Fibroblast of skin of right biceps (primary cell): Measurements from ENCODE around the gene CKAP4.

Experiments used
- DNase-seq: peaks from one replicate; pipeline ENCODE4 v3.0.0-alpha.2; 2013

CKAP4 gene

DNA sequence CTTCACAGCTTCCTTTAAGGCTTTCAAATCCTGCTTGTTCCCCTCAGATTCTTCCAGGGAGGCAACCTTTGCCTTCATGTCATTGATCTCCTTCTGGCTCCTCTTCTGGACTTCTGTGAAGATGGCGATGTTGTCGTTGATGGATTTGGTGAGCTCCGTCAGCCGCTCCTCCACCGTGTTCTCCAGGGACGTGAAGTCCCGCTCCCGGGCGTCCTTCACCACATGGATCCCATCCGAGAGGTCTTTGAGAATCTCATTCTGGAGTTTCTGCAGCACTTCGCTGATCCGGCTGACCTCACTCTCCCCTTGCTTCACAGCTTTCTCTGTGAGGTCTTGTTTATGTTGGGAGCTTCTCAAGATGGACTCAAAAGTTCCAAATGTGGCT lies 7.9 kb downstream of the CKAP4 start:
- no peak for DNase-seq

DNA sequence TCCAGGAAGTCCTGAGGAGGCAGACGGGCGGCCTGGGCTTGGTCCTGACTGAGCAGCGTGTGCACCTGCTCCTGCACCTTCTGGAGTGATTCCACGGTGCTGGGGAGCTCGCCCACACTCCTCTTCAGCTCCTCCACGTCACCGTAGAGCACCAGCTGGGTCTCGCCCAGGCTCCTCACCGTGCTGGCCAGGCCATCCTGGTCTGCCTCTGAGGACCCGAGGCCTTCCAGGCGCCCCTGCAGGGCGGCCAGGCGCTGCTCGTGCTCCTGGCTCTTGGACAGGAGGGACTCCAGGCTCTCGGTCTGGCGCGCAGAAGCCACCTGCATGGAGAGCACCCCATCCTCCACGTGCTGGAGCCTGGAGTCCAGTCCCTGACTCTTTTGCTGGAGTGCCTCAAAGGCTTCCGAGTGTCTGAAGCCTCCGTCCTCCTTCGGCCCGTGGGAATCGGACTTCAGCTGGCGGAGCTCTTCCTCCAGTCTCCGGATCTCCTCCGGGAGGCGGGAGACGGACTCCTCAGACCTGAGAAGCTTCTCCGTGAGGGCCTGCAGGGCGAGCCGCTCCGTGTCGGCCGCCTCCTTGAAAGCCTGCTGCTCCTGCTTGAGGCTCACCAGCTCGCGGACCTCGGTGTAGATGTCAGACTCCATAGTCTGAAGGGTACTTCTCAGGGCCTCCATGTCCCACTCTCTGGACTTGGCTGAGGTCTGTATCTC lies 8.4 kb downstream of the CKAP4 start:
- no peak for DNase-seq

DNA sequence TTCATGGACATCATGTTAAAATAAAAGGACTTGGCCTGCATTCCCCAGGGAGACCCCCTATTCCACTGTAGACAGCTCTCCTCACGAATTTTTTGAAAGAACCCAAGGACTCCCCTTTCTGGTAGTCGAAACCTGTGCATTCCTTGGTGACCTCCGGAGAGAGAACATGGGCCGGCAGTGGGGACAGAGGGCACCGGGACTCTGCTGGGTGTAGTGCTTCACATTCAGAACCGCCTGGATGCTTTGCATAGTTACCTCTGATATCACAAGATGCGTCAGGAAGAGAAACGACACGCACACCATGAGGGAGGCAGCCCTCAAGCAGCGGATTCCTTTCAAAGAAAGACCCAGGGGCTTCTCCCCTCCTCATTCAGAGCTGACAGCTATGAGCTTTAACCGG lies 9.7 kb downstream of the CKAP4 start:
- no peak for DNase-seq

DNA sequence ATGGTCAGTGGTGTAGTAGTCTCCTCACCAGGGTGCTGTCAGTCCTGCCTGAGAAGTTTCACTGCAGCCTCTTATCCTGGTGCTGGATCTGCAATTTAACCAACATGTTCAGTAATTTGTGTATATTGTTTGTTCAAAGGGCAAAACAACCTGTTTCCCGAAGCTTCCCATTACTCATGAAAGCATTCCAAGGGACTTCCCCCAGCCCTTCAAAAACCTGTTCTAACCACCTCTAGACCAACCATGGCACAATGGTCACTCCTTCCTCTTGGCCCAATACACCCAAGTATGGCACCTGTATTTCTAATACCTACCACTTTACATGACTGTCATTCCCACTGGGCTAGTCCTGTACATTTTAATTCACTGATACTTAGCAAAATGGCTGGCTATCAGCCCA lies 12.1 kb downstream of the CKAP4 start:
- DNase-seq: no peak

DNA sequence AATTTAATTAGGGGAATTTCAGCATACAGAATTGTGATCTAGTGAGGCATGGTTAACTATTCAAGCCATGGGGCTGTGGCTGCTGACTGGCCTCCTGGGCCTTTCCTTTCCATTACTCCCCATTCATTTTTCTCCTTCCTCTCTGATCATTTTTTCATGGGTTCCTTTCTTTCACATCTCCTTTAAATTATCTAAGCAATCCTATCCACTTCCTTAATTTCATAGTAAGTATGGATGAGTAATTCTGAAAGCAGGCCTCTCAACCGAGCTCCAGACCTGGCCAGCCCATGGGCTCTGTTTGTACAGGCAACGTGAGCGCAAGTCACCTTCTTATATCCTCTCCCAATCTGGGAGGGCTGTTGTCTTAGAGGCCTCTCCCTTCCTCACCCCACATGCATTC lies 13.4 kb downstream of the CKAP4 start:
- peak; percentile 70 for DNase-seq

DNA sequence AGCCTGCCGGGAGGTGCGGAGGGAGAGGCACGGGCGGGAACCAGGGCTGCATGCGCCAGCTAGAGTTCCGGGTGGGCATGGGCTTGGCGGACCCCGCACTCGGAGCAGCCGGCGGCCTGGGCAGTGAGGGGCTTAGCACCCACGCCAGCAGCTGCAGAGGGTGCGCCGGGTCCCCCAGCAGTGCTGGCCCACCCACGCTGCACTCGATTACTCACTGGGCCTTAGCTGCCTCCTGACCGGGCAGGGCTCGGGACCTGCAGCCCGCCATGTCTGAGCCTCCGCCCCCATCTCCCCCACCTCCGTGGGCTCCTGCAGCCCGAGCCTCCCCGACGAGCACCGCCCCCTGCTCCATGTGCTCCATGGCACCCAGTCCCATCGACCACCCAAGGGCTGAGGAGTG lies 14.8 kb downstream of the CKAP4 start:
- no peak for DNase-seq

DNA sequence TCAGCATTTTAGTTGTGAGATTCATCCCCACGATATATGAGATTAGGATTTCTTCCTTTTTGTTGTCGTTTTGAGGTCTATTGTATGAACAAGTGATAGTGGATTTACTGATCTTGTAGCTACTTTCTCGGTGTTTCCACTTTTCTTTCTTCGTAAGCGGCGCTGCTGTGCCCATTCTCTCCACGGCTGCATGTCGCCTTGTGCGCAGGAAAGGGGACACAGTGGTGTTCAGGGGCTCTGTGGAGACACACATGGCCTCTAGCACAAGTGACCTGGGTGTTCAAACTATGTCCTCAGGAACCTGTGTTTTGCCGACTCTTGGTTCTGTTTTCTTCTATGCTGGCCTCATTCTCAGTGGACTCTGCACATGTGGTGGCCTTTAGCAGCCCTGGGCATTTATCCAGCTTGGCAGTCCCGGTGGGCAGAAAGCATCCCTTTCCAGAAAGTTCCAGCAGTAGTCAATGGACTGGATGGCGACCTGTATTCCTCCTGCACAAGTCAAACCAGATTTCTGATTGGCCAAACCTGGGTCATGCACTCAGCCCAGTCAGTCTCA lies 18.7 kb downstream of the CKAP4 start:
- no peak for DNase-seq

DNA sequence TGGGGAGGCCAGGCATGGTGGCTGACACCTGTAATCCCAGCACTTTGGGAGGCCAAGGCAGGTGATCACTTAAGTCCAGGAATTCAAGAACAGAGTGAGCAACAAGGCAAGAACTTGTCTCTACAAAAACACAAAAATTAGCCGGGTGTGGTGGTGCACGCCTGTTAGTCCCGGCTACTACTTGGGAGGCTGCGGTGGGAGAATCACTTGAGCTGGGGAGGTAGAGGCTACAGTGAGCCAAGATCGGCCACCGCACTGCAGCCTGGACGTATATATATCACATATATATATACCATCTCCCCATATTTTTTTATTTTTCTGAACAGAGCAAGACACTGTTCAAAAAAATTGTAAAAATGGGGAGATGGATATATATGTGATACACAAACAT lies 19.5 kb downstream of the CKAP4 start:
- DNase-seq: no peak

DNA sequence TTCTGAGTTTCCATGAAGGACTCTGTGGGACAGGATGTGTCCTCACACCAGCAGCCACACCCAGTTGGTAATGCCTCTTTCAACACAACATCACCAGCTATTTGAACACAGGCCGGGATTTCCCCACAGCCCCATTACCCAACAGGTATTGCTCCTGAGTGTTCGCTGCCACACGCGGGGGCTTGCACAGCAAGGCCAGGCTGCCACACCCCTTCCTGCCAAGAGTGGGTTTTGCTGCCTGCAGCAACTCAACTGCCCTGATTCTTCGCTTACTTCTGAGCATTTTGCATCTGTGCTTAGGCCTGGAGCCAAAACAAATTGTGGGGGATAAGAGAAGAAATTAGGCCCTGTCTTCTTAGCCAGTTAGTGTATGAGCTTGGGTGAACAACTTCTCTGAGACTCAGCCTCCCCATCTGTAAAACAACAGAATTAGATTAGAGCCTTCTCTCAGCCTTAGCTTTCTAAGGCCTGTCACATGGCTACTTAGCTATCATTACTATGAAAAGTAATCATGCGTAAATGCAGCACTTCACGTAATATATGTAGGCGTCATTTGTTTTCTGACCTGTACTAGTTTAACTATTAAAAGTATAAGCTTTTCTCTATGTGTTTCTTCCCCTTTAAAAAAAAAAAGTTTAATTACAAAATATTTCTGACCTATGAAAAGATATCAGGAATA lies 20.0 kb downstream of the CKAP4 start:
- no peak for DNase-seq

DNA sequence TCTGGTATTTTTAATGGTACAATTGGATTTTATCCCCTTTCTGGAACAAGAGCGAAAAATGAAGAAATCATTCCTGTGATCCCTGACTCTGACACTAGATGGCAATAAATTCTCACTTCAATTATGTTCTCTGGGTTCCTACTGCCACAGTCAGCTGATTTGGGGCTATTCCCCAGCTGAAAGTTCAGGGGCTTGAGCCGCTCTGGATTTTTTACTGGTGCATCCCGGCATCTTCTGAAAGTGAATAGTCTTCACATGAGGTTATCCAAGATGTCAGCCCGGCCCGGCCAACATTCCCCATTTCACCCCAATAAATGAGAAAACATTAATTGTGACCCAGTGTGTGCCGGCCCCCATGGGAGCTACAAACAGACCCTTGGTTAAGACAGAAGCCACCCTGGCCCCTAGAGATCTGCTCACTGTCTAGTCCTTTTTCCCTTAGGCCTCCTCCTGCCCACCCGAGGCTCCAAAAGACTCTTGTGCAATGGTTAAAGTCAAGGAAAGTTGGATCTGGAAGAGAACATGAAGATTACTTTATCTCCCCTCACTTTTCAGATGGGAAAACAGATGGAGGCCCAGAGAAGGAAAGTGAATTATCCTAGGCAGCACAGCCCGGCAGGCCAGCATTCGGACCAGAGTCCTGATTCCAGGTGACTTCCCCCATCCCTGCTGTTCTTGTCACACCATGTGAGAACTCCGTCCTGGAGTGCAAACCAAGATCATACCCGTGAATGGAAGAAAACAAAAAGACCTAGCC lies 20.8 kb downstream of the CKAP4 start:
- DNase-seq: peak; percentile 62

DNA sequence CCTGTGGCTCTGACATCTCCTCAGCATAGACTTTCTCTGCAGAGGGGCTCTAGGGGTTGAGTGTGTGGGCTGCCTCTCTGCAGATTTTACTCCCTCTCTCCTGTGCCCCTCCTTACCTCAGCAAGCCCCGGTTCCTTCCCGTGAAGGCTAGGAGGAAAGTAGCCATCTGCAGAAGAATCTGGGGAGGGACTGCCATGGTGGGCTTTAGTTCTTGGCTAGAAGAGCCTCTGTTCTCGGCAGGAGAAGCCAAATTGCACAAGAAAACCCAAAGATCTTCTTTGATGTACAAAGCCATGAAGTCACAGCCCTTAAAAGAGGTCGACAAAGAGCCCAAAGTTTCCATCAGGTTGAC lies 23.5 kb downstream of the CKAP4 start:
- no peak for DNase-seq

DNA sequence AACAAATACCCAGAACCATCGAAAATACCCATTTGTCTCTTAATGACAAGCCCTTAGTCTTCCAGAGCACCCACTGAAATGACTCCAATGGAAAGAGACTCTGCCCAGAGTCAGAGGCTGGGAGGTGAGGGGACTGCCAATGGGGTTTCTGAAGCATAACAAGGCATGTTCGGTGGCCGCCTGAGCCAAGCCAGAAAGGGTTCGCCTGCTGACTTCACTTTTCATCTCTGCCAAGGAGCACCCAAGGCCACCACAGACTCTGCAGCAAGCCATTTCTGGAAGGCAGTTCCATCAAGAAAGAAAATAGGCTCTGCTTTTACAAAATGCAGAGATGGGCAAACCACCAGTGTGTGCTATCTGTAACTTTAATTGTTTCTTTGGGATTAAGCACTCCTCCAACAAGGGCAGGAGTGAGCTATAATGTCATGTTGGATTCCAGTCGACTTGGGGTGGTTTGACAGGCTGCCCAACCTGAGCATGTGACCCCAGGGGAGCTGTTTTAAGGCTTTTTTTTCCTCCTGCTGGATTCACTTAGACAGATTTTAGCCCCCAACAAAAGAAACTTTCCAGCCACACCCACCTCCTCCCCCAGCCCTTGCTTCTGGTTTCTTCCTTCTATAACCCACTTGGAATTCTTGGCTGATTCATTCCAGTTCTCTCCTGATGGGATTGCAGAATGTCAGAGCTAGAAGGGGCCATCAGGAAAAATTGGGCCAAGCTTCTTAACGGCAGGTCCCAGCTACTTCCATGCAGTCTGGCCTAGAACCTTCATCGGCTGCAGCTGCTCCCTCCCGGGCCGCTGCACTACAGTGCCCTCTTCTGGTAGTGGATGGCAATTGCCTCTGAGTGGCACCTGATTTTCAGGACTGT lies 24.1 kb downstream of the CKAP4 start:
- DNase-seq: peak; percentile 74

DNA sequence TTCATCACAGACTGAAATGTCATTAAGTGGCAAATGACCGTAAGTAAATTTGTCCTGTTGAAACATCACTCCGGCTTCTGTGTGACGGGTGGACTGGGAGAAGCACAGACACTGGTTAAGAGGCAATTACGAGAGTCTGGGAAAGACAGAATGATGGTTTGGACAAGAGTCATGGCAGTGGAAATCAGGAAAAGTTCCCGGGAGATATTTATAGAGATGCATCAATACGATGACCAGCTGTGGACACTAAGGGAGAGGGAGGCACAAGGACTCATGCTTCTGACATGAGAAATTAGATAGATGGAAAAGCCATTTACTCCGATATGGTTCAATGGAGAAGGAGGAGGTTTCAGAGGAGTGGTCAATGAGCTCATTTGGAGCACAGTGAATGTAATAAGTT lies 27.3 kb downstream of the CKAP4 start:
- no peak for DNase-seq

DNA sequence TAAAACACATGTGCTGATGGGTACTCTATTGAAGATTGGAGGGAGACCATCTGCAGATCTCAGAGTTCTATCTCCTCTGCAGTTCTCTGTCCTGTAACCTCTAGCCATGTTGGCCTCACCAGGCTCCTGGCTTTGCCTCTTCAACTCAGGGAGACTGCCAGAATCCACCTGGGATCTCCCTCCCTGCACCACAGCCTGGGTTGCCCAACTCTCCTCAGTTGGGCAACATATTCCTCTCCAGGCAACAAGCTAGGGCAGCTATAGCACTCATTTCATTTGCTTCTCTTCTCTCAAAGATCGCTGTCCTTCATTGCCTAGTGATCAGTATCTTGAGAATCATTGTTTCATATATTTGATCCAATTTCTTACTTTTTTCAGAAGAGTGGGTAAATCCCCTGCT lies 28.8 kb downstream of the CKAP4 start:
- no peak for DNase-seq

DNA sequence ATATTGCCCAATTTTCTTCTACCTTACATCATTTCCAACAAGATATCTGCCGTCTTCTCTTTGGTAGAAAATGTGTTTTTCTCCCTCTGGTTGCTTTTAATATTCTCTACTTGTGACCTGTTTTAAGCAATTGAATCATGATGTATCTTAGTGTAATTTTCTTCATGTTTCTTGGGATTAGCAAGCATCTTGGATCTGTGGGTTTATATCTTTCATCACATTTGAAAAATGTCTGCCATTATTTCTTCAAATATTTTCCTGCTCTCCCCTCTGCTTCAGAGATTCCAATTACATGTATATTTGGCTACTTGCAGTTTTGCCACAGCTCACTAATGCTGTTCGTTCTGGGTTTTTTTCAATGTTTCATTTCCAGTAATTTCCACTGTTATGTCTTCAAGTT lies 30.1 kb downstream of the CKAP4 start:
- no peak for DNase-seq

DNA sequence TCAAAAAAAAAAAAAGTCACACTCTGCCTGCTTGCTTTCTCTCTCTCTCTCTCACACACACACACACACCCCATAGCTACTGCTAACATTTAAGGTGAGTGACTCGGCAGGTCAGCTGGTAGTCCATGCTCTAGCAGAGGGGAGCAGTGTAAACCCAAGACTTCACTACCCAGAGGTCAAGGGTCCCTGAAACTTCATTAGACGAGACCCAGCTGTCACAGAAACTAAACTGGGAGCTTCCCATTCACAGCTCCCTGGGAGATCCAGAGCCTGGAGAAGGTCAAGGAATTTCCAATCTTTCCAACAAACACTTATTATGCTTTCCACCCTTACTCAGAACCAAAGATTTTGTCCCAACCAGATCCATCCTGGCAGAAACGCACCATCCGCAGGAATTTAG lies 33.2 kb downstream of the CKAP4 start:
- DNase-seq: no peak

DNA sequence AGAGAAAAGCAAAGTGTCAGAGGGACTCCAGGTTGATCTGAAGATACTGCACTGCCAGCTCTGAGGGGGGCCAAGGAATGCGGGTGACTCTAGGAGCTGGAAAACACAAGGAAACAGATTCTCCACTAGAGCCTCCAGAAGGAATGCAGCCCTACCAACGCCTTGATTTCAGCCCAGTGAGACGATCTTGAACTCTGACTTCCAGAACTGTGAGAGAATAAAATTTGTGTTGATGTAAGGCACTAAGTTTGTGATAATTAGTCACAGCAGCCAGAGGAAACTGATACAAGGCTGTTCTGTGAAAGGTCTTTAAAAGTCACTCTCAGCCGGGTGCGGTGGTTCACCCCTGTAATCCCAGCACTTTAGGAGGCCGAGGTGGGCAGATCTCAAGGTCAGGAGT lies 34.2 kb downstream of the CKAP4 start:
- DNase-seq: peak; percentile 14

DNA sequence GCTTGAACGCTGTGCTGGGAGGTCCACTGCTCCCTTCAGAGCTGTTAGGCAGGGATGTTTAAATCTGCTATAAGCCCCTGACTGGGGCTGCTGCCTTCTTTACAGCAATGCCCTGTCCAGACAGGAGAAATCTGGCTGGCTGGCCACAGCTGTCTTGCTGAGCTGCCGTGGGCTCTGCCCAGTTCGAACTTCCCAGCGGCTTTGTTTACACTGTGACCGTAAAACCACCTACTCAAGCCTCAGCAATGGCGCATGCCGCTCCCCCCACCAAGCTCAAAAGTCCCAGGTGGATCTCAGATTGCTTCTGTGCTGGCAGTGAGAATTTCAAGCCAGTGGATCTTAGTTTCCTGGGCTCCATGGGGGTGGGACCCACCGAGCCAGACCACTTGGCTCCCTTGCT lies 35.8 kb downstream of the CKAP4 start:
- DNase-seq: no peak

DNA sequence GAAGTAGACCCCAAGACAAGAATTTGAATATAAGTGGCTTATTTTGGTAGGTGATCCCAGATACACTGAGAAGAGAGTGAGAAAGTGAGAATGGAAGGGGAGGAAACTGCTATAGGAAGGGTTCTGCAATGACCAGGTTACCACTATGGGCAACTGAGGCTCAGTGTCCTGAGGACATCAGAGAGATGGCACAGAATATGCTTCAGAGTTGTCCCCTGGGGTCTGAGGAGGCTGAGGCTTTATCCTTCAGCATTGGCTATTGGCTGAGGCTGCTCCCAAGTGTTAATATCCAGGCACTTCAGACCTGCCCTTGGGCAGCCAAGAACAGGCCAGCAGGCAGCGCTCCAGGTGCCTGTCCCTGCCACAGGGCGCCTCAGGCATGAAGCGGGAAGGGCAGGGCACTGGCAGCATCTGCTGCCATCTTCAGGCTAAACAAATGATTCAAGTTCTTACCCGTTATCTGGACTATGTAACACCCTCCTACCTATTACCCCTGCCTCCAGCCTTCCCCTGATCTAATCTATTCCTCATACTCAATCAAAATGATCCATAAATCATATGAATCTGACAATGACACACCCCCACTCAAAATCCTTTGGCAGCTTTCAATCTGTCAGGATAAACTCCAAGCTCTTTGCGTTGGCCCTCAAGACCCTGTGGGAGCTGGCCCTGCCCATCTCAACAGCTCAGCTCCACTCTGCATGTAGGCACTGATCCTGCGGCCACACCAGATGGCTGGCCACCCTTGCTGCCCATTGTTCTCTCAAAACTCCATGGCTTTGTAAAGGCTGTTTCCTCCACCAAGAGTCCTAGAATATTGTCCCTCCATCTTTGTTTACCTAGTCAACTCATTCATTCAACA lies 42.4 kb downstream of the CKAP4 start:
- no peak for DNase-seq

DNA sequence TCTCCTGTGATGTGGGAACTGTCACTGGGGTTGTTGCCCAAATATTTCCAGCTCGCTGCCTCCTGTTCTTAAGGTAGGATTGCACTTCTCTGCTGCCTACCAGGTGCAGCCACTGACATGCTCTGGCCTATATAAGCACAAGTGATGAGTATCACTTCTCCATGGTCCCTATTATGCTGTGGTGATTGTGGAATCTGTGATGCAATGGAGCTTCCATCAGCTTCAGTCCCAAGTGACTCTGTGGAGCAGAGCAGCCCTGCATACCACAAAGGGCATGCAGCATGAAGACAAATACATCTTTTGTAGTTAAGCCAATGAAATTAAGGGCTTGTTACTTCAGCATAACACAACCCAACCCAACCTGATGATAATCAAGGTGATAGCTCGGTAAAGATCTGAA lies 43.5 kb downstream of the CKAP4 start:
- no peak for DNase-seq

DNA sequence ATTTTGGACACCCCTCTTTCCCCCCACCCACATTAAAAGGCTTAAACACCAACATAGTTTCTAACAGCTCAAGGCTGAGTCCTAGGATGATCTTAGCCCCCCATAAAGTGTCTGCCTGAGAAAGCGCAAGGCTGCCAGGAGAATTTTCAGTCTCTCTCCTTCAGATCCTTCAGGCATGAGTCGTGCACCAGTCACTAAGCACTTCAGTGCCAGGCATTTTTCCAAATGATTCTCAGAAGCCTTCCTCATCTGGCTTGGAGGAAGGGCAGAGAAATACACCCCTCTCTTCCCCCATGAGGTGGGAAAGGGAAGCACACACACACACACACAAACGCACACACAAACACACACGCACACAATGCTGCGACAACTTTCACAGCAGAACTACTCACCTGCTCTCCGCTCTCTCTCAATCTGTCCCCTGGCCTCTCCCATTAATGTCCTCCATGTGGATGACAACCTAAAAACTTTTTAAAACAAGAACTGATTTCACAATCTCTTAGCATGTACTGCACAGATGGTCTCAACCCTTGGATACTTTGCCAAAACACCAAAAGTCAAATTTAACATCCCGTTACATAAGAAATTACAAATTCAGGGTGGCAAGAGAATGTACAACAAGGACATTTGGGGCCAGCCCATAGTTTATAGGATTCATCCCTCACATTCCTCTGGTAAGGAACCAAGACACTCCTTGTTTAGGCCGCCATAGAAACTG lies 49.8 kb downstream of the CKAP4 start:
- peak; percentile 85 for DNase-seq
